HG03060 (cell line): ENCODE results near the gene MOBP.
A peak's percentile ranks its signal among the peaks of the same experiment; 100 is the strongest.

Experiments used
- ATAC-seq: cut with Tn5 transposase; IDR thresholded peaks from one replicate; pipeline ENCODE4 v1.9.1; 2021; ENCODE audit warnings: low read depth, moderate number of reproducible peaks; ENCODE audit not compliant: unreplicated experiment

Gene MOBP

GRCh38 chr3:39532777-39533176 is 65.3 kb downstream of the MOBP start:
- no peak for ATAC-seq

- no peak for ATAC-seq
Measured at GRCh38 chr3:39533226-39533625, 65.7 kb downstream of the MOBP start.

- ATAC-seq: peak; percentile 62
Measured at GRCh38 chr3:39540162-39540921, 72.9 kb downstream of the MOBP start.

GRCh38 chr3:39541442-39541841 is 74.0 kb downstream of the MOBP start:
- ATAC-seq: no peak

GRCh38 chr3:39541917-39542329 is 74.4 kb downstream of the MOBP start:
- ATAC-seq: no peak

- no peak for ATAC-seq
Measured at GRCh38 chr3:39542588-39542988, 75.1 kb downstream of the MOBP start.

- ATAC-seq: no peak
Measured at GRCh38 chr3:39548282-39548681, 80.8 kb downstream of the MOBP start.

GRCh38 chr3:39550354-39551051 is 83.0 kb downstream of the MOBP start:
- no peak for ATAC-seq
